Measurements from ENCODE around the gene DPEP2.

GRCh38 chr16:67963292-67963661 lies 36.0 kb downstream of the DPEP2 start:
- TF ChIP-seq CTCF (IDR thresholded peaks at IDR 0.05) (no peak), POLR2A (IDR thresholded peaks at IDR 0.05) (no peak)

Data from thyroid gland (tissue), 4 donors.